Ishikawa (cell line): ENCODE measurements around the gene ACACA.

Source experiments
- CEBPB ChIP-seq: IDR thresholded peaks from 2 replicates; pipeline ENCODE4 v1.6.1; 2012
- RAD21 ChIP-seq: IDR thresholded peaks from 2 replicates; pipeline ENCODE4 v1.6.1; 2012; ENCODE audit warnings: low read depth
- TCF12 ChIP-seq: IDR thresholded peaks from 2 replicates; pipeline ENCODE4 v1.6.1; 2012; ENCODE audit warnings: low read depth

- no peak for TF ChIP-seq TCF12
- no peak for TF ChIP-seq CEBPB
- no peak for TF ChIP-seq RAD21
Observed at GRCh38 chr17:37221865-37222264, 184.8 kb downstream of the ACACA start.
